22Rv1 (cell line): ENCODE data around the gene NSMCE1.

Source experiments
- CTCF ChIP-seq: fragments of 450-650 bp; IDR thresholded peaks from 2 replicates; pipeline ENCODE4 v1.5.1; 2017; ENCODE audit warnings: mild to moderate bottlenecking
- ZFX ChIP-seq: fragments of 450-650 bp; IDR thresholded peaks from 2 replicates; pipeline ENCODE4 v1.6.1; 2017; ENCODE audit warnings: antibody characterized with exemption, borderline replicate concordance

DNA sequence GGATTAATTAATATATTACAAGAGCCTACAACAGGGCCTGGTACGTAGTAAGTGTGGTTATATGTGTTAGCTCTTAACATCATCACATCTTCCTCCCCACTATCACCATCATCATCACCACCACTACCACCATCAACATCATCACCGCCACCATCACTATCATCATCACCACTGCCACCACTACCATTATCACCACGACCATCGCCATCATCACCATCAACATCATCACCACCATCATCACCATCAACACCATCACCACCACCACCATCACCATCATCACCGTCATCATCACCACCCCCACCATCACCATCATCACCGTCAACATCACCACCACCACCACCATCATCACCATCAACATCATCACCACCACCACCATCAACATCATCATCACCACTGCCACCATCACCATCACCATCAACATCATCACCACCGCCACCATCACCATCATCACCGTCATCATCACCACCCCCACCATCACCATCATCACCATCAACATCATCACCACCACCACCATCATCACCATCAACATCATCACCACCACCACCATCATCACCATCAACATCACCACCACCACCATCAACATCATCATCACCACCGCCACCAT is 37.4 kb upstream of the NSMCE1 start:
- no peak for TF ChIP-seq CTCF
- TF ChIP-seq ZFX = no peak
